GM10248 (cell line): ENCODE results near the gene PIGZ.

Experiments used
- CTCF ChIA-PET: fragments of 300-600 bp; sonication (Branson Sonifier 250); formaldehyde crosslinking; extraction: SDS; loops from one replicate; lab custom pipeline; 2021; ENCODE audit warnings: antibody characterized with exemption; lab: Yijun Ruan, JAX
- POLR2A ChIA-PET: fragments of 350-650 bp; sonication (Branson Sonifier 250); formaldehyde crosslinking; extraction: SDS; loops from one replicate; lab custom pipeline; 2020; ENCODE audit warnings: antibody characterized with exemption; lab: Yijun Ruan, JAX
- DNase-seq: peaks from one replicate; pipeline ENCODE4 v3.0.0; 2012; ENCODE audit errors: extremely low spot score
- TF ChIP-seq, protein P1 (sequence below): IDR thresholded peaks from 2 replicates; pipeline ENCODE4 v1.5.1; 2012; ENCODE audit warnings: mild to moderate bottlenecking, low read depth; ENCODE audit errors: extremely low read depth, missing control alignments, control extremely low read depth

Gene PIGZ

DNA sequence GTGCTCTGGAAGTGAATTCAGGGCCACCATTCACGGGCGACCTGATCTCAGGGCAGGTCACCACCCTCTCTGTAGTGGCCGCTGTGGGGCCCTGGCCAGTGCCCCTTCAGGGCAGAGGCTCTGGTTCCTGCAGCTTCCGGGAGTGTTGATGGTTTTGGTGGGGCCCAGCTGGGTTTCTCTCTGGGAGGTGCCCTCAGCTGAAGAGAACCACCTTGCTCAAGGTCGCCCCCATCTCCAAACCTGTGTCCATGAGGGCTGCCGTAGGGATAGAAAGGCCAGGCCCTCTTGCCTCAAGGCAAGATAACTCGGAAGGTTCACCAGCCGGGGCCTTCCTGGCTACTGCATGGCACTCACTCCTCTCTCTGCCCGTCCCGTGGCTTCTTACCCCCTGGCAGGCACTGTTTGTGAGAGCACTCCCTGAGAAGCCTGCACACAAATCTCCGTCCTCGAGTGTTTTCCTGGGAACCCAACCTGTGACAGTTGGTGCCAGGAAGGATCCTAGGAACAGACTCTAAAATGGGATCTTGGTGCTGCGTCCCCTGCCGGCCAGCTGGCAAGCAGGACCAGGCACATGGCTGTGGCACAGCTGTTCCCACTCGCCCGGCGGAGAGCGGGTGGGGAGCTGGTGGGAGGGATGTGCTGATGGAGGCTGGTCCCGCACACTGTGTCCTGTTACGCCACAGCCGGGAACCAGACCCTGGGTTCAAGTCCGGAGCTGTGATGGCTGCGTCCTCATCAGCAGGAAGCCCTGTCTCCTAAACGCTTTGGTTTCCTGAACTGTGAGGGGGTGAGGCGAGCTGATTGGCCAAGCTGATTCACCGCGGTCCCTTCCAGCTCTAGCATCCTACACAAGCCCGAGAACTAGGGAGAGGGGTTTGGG is 23.2 kb upstream of the PIGZ start:
- CTCF ChIA-PET = interaction anchor here (0.9 to 1.8 kb wide), 4 partner anchors 11 to 38 kb away, joined by 5 to 6 read pairs (median 6); partner anchors contain the start of gene MELTF
- no peak for DNase-seq
- POLR2A ChIA-PET = interaction anchor here (0.6 kb wide), 1 partner anchor 48 kb away, joined by 3 read pairs; no protein-coding TSS in a partner anchor
- TF ChIP-seq, protein P1, sequence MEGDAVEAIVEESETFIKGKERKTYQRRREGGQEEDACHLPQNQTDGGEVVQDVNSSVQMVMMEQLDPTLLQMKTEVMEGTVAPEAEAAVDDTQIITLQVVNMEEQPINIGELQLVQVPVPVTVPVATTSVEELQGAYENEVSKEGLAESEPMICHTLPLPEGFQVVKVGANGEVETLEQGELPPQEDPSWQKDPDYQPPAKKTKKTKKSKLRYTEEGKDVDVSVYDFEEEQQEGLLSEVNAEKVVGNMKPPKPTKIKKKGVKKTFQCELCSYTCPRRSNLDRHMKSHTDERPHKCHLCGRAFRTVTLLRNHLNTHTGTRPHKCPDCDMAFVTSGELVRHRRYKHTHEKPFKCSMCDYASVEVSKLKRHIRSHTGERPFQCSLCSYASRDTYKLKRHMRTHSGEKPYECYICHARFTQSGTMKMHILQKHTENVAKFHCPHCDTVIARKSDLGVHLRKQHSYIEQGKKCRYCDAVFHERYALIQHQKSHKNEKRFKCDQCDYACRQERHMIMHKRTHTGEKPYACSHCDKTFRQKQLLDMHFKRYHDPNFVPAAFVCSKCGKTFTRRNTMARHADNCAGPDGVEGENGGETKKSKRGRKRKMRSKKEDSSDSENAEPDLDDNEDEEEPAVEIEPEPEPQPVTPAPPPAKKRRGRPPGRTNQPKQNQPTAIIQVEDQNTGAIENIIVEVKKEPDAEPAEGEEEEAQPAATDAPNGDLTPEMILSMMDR = no peak

DNA sequence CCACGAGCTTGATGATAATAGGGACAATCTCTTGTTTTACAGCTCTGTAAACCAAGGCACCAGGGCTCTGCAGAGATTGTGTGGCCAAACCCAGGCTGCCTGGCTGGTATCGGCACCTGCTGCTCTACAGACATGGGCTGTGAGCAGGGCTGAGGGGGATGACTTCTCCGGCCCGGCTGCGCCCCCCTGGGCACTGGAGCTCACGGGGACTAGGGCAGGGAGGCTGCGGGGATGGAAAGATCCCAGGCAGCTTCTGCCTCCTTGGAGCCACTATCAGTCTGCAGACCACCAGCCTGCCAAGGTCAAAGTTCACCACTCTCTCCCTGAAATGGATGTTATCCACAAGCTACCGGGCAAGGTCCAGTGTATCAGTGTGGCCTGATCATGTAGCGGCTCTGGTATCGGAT is 22.0 kb upstream of the PIGZ start:
- DNase-seq = no peak
- ChIA-PET CTCF (interaction anchor here (1.7 to 1.8 kb wide), 2 partner anchors 13 to 39 kb away, joined by 6 read pairs; partner anchors contain the start of gene MELTF), POLR2A (no interaction called here)
- TF ChIP-seq, protein P1 = no peak

DNA sequence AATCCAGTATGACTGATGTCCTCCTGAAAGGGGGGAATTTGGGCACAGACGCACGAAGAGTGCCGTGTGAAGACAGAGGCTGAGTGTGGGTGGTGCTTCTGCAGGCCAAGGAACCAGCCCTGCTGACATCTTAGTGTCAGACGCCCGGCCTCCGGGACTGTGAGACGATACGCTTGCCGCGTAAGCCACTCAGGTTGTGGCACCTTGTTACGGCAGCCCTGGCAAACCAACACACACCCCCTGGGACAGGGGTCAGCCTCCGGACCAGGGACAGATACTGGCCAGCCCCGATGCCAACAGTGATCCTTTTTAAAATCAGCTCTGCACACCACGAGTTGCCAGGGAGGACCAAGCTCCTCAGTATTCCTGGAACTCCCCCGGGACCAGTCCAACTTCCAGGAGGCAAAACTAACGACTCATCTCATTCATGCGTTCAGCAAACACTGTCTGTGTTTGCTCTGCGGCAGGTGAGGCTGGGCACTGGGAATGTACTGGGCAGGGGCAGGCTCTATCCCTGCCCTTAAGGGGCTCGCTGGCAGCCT is 21.2 kb upstream of the PIGZ start:
- TF ChIP-seq, protein P1 = no peak
- CTCF ChIA-PET = interaction anchor here (1.6 to 1.7 kb wide), 2 partner anchors 9 to 40 kb away, joined by 5 to 6 read pairs; partner anchors contain the start of gene MELTF

DNA sequence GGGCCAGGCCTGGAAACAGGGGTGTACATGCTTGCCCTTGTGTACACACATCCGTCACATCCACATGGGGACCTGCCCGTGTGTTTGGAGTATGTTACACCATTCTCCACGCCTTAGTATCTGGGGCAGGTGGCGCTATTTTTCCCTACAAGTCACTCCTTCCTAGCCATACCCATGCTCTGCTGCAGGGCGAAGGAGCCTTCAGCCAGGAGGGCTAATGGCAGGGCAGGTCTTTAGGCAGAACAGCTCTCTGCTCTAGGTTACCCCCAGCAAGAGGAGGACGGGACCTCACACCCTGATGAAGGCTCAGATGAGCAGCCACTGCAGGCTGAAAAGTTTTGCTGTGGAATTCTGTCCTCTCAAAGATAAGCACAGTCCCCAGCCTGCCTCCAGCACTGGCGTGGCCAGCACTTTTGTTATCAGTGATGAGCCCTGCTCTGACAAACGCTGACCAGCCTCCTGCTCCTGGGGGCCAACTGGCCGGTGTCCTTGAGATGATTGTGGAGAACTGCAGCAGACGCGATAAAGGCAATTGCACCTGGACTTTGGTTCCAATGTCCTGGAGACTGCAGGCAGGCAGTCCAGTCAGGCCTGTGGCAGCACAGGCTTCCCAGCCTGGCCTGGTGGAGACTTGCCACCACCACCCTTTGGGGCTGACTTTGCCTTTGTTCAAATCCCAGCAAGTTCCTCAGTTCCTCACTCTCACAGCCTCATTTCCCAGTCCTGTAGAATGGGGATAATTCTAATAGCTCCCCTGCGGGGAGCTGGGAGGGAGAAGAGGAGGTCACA is 19.8 kb upstream of the PIGZ start:
- POLR2A ChIA-PET = no interaction called here
- DNase-seq = no peak

More for the DNA sequence above, 21.2 kb upstream of the PIGZ start:
- POLR2A ChIA-PET = no interaction called here
- no peak for DNase-seq

DNA sequence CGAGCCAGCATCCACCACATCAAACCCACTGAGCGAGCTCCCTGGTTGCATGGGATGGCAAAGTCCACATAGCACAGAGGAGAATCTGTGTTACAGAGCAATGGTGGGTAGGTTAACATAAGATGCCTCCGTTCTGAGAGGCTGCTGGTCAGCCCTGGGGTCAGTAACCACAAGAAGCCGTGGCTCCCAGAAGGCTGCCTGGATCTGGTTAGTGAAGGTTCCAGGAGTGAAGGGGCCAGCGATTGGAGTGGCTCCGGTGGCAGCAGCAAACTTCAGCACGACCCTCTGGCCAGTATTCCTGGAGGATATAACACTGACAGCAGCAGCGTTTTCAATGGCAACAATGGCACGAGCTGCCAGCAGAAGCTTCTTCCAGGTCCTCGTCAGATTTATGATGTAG is 18.4 kb upstream of the PIGZ start:
- CTCF ChIA-PET = interaction anchor here (1.0 to 1.1 kb wide), 3 partner anchors 8 to 34 kb away, joined by 3 to 4 read pairs (median 3); no protein-coding TSS in a partner anchor
- POLR2A ChIA-PET = no interaction called here
- TF ChIP-seq, protein P1 = no peak
- DNase-seq = no peak

More for the DNA sequence above, 19.8 kb upstream of the PIGZ start:
- TF ChIP-seq, protein P1 = no peak
- CTCF ChIA-PET = interaction anchor here (1.1 to 1.6 kb wide), 2 partner anchors 10 kb away, joined by 4 to 5 read pairs; no protein-coding TSS in a partner anchor
